ENCODE data around the gene NCKAP5.
A peak's percentile ranks its signal among the peaks of the same experiment; 100 is the strongest.

Gene NCKAP5

DNA sequence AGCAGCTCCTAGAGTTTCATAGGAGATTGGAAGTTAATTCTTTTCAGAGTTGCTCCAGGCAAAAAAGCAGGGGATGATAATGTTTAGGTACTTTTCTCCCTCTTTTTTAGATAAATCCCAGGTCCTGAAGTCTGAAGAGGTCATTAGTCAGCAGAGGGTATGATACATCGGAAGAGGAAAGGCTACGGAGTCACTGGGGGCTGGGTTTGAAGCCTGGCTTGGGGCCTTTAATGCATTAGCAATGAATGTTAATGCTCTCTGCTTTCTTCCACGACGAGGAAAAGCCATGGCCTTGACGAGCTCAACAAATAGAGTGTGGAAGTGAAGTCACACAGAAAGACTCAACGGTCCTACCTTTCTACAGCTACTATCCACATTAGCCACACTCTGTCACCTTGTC is 235.1 kb downstream of the NCKAP5 start:
- DNase-seq (ENCODE audit: low spot score) = no peak

DNA sequence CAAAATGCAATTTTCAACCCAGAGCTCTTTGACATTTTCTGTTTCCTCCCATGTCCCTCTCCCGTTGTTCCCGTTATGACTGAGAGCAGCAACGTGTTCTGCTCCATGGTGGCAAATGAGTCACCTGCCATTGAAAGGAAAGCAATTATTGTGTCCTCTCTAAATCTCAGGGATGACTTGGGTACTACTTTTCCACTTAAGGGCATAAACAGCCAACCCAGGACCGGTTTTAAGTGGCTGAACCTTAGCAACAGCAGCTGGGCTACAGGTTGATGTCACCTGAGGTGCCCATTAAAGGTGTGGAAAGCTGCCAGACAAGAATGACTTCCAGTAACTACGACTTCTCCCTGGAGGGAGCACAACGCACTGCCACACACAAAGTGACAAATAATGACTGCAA is 236.8 kb downstream of the NCKAP5 start:
- DNase-seq (ENCODE audit: low spot score) = no peak

DNA sequence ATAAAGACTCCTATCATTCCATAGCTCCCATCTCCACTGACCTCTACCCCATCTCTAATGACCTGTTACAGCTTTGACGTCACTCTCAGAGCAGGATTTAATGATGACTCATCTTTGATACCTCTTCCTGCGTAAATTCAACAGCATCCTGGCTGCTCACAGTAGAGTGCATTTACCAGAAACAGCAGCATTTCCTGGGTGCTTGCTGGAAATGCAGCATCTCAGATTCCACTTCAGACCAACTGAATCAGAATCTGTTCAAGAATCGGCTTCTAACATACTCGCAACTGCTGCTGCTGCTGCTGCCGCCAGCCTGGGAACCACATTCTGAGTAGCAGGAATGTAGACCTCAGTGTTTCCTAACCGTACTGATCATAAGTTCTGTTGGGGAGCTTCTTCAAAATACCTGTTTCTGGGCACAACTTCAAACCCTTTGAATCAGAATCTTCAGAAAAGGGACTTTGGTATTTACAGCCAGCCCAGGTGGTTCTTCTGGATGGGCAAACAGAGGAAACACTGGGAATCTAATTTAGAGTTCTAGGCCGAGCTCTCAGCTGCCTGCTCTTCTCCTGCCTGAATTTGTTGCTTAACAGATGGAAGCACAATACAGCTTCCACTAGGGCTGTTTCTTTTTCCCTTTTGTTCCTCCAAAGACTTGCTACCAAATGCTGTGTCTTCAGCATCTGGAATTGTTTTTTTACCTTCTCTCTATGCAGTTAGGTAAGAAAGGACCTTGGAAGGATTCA is 241.4 kb downstream of the NCKAP5 start:
- no peak for DNase-seq (ENCODE audit: low spot score)

DNA sequence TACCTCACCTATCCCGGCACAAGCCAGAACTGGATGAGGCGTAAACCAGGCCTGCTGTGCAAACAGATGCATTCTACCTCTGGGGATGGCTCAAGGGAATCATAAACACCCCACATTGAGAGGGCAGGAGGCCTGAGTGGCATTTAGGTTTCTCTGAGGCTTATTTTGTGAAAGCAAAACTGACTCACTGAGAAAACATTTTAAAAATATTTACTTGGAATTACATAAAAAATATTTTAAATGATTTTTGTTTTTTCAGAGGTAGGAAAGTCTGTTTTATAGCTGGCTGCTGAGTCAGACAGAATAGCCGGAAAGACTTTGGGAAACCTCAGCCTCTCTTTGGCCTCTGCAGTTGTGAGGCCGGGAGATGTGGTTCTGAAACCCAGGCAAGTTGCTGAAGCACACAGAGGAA is 244.1 kb downstream of the NCKAP5 start:
- no peak for DNase-seq (ENCODE audit: low spot score)

DNA sequence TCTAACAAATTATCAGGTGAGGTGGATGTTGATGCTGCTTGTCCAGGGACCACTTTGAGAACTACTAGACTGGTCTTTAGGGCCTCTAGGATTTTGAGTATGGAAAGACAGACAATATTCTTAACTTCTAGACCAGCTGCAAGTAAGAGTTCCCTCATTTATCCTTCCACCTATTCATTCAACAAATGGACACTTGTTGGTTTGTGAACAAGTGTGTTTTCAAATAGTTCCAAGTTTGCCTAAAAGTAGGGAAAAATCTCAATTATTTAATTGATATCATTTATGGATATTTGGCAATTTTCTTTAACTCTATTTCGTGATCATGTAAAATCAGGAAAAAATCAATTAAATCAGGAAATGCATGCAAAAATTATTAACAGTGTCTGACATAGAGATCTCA is 245.4 kb downstream of the NCKAP5 start:
- no peak for DNase-seq (ENCODE audit: low spot score)

DNA sequence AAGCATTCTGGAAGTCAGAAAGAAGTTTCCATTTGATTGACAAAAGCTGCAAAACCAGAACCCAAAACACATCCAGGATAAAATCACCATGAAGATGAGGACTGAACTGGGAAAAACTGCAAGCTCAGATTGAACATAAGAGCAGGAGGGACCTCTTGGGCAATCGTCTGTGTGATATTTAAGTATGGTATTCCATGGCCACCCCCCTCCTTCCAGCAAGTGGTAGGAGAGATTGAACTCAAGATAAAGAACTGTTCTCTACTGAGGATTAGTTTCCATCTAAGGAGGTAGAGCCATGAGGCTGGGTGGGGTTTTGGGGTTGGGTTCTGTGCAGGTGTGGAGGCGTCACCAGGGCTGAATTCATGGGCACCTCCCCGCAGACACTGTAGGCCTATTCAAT is 251.1 kb downstream of the NCKAP5 start:
- DNase-seq (ENCODE audit: low spot score) = no peak

DNA sequence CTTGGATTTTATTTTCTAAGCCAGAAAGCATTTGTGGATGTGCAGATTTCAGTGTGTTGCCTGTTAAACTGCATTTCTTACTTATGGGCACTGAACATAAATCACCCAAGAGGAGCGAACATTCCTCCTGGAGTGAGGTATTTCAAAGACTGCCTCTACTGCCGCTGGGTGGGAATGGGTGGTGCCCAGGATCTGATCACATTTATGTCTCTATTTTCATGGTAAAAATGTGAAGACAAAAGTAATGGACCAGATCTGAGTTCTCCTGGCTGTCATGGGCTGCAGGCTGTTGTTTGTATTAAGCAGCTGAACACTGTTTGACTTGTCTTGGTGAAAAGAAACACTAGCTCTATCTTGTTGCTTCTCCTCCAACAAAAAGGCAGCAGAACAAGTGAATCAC is 251.7 kb downstream of the NCKAP5 start:
- DNase-seq (ENCODE audit: low spot score) = no peak

DNA sequence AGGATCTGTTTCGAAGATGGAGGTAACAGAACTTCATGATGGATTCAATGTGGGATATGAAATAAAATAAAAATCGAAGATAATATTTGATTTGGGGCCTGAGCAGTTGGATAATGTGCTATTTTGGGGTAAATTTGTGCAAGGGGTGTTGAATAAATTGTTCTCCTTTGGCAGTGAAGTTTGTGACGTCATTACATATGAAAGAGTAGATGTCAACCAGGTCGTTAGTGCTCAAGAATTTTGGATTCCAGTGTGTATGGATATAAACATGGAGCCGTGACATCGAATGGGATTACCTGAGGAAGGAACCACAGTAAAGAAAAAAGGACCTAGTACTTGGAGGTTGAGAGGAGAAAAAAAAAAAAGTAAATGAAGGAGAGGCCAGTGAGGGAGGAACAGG is 253.0 kb downstream of the NCKAP5 start:
- DNase-seq (ENCODE audit: low spot score) = no peak

DNA sequence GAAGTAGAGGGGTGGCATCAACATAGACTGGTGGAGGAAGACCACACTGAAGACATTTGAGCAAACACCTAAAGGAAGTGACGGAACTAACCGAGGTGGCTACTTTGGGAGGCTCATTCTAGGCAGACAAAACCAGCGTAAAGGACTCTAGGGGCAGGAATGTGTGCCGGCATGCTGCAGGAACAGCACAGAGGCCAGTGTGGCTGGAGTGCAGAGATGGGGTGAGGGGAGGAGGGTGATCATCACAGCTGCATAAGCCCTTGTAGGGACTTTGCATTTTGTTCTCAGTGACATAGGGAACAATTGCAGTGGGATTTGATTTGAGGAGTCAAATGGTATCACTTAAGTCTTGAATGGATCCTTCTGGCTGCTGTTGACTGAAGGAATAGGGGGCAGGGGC is 253.5 kb downstream of the NCKAP5 start:
- DNase-seq (ENCODE audit: low spot score) = no peak

DNA sequence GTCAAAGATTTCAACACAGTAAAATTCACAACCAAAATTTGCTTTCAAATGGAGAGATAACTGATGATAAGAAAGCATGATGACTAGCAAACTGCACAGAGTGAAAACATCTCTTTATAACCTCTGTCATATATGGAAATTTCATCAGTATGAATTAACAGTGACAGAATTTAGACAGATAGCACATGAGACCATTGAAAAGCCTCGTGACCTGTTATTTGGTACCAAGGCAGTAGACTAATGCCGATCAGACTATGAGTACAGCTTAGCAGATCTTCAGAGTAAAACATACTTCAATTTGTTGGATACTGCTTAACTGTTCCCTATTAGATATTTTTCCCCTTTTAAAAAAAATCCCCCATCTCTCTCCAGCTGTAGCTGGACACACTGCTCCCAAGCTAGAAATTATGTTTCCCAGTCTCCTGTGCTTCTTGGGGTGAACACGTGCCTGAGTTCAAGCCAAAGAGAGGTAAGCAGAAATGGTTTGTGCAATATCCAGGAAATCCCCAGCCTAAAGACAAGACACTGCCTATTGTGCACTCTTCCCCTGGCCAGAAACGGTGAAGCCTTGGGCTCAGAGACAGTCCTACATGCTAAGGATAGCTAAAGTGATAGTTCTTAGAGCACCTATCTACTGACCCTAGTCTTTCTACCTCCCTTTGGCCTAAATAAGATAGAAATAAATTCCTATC is 256.1 kb downstream of the NCKAP5 start:
- no peak for DNase-seq (ENCODE audit: low spot score)

DNA sequence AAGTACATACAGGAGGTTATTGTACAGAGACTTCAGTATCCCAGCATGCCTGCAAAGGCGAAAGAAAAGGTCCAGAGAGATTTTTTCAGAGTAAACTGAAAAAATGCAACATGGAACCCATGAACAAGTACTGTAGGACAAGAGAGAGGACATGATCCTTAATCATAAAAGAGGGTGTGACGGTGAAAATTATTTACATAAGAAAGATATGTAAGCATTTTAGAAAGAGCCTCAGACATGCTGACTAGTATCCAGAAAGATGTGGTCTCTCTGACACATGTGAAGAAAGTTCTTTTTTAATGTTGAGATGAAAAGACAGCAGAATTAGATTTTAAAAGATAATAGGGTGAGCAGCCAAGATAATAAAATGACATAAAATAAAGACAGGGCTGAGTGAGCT is 262.0 kb downstream of the NCKAP5 start:
- DNase-seq (ENCODE audit: low spot score) = no peak

DNA sequence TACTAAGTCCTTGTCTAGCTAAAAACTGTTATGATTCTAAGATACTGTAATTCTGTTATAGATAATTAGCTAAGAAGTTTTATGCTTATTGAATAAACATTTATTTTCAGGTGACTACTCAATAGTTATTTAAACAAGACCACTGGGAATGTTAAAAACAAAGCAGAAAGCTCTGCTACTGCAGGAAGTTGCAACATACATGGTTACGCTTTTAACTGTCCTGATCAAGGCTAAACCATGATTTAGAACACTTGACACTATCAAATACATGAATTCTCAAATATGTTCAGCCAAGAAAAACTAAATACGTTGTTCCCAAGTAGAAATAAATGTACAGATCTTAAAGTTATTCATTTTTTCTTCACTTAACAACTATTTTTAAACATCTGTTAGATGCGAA is 263.9 kb downstream of the NCKAP5 start:
- DNase-seq (ENCODE audit: low spot score) = no peak

DNA sequence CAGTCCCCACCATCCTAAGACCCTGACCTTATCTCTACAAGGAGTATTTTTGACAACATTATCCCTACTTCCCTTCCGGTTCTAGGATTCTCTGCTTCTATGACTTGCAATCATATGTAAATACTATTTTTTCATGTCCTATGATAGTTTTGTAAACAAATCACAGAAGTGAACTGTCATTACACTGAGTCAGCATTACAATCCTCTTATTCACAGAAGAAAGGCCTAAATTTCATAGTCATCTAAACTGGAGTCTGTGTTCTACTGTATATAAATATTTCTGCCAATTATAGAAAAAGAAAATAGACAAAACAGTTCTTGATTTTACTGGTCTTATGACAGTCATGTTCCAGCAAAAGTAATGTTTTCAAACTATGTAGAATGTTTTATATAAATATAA is 265.1 kb downstream of the NCKAP5 start:
- DNase-seq (ENCODE audit: low spot score) = no peak

DNA sequence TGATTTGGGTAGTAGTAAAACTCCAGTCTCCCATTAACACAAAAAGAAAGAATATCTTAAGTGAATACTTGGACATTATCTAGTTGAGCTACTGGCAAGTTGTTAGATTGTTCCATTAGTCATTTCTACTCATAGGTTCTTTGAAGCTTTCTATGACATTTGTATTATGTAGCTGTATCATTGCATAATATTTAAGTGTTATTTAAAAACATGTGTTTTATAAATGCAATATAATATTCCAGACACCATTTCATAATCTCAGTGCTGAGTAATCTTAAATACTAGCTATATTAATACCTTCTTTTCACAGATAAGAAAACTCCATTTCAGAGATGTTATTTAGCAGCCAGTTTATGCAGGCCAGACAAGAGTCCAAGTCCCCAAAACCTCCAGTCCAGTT is 271.9 kb downstream of the NCKAP5 start:
- no peak for DNase-seq (ENCODE audit: low spot score)

DNA sequence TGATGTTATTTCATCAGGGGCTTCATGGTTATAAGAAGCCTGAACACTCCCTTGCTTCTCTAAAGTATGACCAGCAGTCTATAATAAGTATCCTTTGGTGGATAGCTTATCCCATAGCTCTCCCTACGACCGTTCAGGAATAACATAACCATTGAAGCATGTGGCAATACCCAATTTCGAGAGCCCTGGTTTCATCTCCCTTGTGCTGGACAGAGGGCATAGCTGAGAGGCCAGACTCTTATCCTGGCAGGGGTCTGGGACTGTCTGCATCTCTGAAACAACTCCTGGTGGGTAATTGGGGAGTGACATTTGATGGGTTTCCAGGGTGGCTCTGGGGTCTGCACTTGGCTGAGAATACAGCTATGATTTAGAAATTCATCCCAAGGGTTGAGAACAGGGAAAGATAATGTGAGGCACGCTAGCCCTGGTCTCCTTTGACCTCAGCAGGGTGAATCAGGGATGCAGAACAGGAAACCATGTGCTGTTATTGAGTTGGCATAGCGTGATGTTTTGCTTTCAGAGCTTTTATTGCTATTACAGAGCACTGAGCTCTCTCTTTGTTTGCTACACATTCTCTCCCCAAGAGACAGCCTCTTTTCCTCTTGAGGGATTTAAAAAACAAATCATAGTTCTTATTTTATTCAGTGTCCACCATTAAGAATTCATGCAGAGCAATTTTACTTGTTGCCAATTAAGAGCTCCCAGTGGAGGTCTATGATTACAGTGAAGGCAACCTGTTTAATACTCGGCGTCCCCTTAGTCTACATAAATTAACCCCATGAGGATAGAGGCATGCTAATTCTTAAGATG is 274.5 kb downstream of the NCKAP5 start:
- DNase-seq (ENCODE audit: low spot score) = peak; percentile 2

DNA sequence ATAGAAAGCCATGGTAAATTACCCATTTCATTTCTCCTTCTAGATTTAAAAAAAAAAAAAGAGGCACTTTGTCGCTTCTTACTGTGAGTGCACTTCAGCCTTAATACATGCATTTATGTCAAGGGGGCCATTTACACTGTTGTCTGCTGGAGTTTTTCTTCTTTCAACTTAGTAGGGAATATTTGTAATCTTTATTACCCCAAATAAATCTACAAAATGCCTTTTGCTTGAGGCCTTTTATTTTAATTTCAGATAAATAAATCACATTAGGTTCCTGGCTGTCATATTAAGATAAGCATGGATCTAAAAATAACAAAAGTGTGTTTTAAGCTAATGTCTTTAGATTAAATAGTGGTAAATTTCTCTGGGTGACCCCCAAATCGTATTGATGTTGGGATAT is 276.0 kb downstream of the NCKAP5 start:
- no peak for DNase-seq (ENCODE audit: low spot score)

DNA sequence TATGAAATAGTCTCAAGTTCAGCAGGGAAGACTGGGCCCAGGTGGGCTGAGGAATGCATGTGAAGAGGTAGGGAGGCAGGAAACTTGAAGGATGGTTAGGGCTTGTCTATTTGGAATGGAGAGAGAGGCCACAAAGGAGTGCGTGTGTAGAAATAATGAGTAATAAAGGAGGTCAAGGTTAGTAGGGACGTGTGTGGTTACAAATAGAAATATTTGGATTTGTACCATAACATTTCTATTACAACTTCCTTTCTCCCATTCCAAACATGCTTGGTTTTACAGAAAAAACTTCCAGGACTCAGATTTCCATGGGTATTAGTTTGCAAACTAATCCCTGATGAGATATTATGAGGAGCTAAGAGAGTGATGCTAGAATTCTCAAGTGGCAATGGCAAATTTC is 280.6 kb downstream of the NCKAP5 start:
- DNase-seq (ENCODE audit: low spot score) = no peak

DNA sequence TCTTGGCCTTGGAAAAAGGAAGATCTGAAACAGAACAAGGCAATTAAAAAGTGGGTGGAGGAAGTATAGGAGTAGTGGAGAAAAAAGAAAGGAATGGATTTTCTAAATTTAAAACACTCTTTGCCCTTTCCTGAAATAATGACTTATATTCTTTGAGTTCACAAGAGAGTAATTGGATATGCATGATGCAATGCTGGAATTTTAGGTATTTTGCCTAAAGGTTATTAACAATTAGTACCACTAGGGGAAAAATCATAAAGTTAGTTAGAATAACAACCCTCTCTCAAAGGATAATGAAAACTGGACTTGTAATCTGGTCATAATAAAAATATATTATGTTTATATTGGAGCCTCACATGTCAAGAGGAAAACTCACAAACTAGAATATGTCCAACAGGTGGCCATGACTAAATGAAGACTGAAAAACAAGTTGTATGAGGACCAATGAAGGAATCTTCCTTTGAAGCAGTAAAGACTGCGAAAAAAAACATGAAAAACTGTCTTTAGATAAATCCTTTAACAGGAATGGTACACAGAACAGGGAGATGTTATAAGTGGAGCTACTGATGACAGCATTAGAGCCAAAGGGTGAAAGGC is 281.8 kb downstream of the NCKAP5 start:
- DNase-seq (ENCODE audit: low spot score) = no peak

DNA sequence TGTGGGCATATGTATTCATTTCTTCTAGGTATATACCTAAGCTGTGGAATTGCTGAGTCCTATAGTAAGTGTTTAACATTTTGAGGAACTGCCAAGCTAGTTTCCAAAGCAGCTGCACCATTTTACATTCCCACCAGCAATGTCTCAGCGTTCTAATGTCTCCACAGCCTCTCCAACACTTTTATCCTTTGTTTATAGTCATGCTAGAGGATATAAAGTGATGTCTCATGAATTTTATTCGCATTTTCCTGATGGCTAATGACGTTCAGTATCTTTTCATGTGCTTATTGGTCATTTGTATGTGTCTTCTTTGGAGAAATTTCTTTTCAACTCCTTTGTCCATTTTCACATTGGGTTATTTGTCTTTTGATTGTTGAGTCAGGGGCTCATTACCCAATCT is 295.2 kb downstream of the NCKAP5 start:
- DNase-seq (ENCODE audit: low spot score) = no peak

DNA sequence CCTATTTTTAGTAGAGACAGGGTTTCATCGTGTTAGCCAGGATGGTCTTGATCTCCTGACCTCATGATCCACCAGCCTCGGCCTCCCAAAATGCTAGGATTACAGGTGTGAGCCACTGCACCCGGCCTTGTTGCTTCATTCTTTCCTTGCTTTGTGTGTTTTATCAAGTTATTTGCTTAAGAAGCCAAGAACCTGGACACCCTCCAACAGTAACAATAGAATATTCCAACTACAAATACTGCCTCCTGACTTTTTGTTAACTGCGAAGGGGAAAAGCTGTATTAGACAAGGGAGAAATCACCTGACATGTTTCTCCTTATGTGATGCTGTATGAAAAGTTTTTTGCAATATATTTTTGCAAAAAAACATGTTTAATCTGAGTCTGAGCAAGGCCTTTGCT is 297.2 kb downstream of the NCKAP5 start:
- DNase-seq (ENCODE audit: low spot score) = no peak

DNA sequence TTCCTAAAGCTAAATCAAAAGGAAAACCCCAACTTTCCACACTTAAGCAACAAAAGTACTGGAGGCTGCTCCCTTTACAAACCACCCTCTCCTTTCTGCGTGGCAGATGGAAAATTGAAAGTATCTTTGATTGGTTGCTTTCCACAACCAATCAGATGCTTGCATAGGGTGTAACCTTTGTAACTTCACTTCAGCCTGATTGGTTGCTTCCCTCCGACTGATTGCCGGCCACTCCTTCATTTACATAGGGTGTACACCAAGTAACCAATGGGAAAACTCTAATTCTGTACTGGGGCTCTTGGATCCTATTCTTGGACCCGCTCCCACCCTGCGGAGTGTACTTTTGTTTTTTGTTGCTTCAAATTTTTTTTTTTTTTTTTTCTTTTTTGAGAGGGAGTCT is 297.7 kb downstream of the NCKAP5 start:
- no peak for DNase-seq (ENCODE audit: low spot score)

DNA sequence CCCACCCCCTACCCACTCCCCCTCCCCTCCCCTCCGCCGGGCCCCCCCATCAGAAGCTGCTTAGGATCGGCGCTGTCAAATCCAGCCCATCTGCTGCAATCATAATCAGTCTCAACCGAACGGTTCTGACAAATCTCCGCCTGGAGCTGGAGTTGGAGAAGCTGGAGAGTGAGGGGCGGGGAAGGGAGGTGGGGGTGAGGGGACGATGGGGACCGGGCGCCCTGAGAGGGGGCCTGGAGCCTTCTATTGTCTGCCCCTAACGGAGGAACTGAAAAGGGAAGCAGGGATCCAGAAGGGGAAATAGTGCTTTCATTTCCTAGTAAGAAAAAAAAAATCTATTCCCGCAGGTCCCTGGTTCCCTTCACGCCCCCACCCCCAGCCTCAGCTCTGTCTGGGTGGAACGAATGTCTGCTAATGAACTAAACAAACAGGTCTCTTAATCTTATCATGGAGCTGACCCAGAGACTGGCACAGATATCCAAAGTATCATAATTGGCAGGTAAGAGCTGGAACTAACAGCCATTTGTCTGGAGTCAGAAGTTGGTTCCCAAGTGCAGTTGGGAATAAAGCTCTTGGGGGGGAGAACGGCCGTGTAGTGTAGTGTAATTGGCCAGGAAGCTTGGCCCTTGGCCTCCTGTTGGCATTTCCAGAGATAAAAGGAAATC is 301.2 kb downstream of the NCKAP5 start:
- no peak for DNase-seq (ENCODE audit: low spot score)
